Measurements from ENCODE around the gene PRR11. TPM values are rescaled to one million over a fixed set of nuclear protein-coding genes. Genes with fewer than 3 reads are reported as not detected.
A peak's percentile ranks its signal among the peaks of the same experiment; 100 is the strongest.

The PRR11 gene
- total RNA-seq, 2 experiments from 2014 or later, result 27.3 to 106 TPM

DNA sequence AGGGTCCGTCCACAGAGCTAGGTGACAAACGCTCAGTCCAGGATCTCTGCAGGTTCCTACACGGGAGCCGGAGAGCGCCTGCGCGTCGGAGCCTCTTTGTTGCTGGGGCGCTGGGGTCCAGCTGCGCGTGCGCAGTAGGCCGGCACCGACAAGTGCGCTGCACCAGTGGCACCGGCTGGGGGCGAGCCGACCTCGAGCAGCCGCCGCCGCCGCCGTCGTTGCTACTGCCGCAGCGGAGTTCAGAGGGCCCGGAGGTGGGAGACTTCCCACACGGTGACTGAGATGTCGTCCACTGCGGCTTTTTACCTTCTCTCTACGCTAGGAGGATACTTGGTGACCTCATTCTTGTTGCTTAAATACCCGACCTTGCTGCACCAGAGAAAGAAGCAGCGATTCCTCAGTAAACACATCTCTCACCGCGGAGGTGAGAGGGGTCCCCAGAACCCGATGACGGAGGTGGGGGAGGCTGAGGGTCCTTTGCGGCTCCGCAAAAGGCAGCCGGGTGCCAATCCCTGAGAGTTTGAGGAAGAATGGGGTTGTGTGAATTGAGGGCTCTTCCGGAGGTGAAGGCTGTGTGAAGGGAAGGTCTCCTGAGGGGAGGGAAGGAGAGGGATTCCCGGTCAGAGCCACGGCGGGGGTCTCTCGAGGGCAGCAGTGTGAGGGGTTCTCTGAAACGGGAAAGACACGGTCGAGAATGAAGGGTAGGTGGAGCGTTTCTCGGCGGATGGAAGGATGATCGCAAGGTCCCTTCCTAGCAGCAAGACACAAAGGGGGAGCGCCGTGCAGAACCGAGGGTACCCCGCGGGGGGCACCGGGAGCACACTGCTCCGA, 65.0 kb downstream of the PRR11 start, which contains the start of gene GDPD1:
TSS of gene GDPD1 (plus strand) at position 184 of the 831 bp plus-strand sequence. CDS start at position 283, 99 bp downstream.
- Histone ChIP-seq H4K20me1 (ENCODE audit: insufficient read depth, low read length) (no peaks in the 10 kb centered on the region), H3K9me2 (ENCODE audit: insufficient read depth, low read length) (no peaks in the 10 kb centered on the region), H3K4me1 (ENCODE audit: insufficient read depth, low read length, poor library complexity, severe bottlenecking) (peaks cover 15% of the 10 kb centered on the region), H3K79me2 (ENCODE audit: insufficient read depth, low read depth, low read length) (no peaks in the 10 kb centered on the region), H3K4me3 (ENCODE audit: low read depth, low read length, poor library complexity, severe bottlenecking) (peak within 1 kb of the TSS; percentile 80), H3K27ac (ENCODE audit: low read depth, low read length, poor library complexity, severe bottlenecking) (peak within 1 kb of the TSS; percentile 69), H3K9me3 (ENCODE audit: low read length) (no peaks in the 10 kb centered on the region), H2AFZ (ENCODE audit: low read length) (peak within 1 kb of the TSS; percentile 99), H3K4me2 (ENCODE audit: low read length) (peak within 1 kb of the TSS; percentile 83), H3K36me3 (ENCODE audit: insufficient read depth, low read length) (no peaks in the 10 kb centered on the region; the same call in 1 of the 2 replicates)
- intact Hi-C loops (cut with micrococcal nuclease; ENCODE audit: unreplicated experiment), result loop anchor here (1.0 to 2.0 kb wide), 2 partner anchors 91 to 220 kb away; no protein-coding TSS in a partner anchor
- peak; percentile 77 for TF ChIP-seq CTCF (conservative IDR thresholded peaks at IDR 0.05; ENCODE audit: low read length)
- TF ChIP-seq EZH2phosphoT487 (IDR thresholded peaks at IDR 0.05; ENCODE audit: borderline replicate concordance, low read depth, low read length), result no peak
- POLR2A ChIA-PET, result interaction anchor here (0.5 to 1.2 kb wide), 7 partner anchors 8 to 345 kb away, joined by 3 to 9 read pairs (median 3); partner anchors contain the start of genes DHX40 and SMG8
- BruUV-seq (replicated peaks), result no TSS peak
- DNase-seq (ENCODE audit: low spot score), result peak; percentile 97
- CTCF ChIA-PET (ENCODE audit: unreplicated experiment), result no interaction called here

DNA sequence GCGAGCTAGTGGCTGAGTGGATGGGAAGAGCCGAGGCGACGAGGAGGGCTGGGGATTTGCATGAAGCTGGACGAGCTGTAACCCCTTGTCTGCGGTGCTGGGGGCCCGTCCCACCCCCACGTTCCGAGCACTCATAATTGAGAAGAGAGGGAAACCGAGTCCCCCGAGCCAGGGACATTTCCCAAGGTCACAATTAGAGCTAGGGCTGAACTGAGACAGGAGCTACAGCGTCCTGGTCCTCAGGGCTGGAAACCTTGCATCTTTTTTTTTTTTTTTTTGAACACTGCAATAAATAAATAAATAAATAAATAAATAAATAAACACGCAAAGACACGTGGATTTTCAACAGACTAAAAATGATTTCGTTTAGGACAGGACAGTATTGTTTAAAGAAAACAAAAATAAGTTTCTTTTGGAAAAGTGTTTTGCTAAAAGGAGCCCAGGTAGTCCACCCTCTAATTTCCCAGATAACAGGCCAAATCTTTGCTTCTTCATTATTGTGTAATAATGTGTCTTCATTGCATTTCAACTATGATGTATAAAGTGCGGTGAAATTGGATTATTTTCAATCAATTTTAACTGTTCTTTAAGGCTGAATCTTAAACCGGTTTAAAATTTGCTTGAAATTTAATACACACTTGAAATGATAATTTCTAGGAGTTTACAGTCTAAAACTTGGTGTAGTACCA, 65.8 kb downstream of the PRR11 start:
- intact Hi-C loops (cut with micrococcal nuclease; ENCODE audit: unreplicated experiment), result loop anchor here (2.0 kb wide), 1 partner anchor 219 kb away; no protein-coding TSS in a partner anchor
- POLR2A ChIA-PET, result interaction anchor here (0.7 kb wide), 1 partner anchor 344 kb away, joined by 9 read pairs; the partner anchor contains the start of gene DHX40
- Histone ChIP-seq H3K9me3 (ENCODE audit: low read length) (no peaks in the 10 kb centered on the region), H3K9me2 (ENCODE audit: insufficient read depth, low read length) (no peaks in the 10 kb centered on the region), H3K4me2 (ENCODE audit: low read length) (peak overlapping the region; percentile 83), H3K36me3 (ENCODE audit: insufficient read depth, low read length) (no peaks in the 10 kb centered on the region), H4K20me1 (ENCODE audit: insufficient read depth, low read length) (no peaks in the 10 kb centered on the region), H2AFZ (ENCODE audit: low read length) (peak overlapping the region; percentile 99), H3K4me3 (ENCODE audit: low read depth, low read length, poor library complexity, severe bottlenecking) (peak overlapping the region; percentile 80), H3K79me2 (ENCODE audit: insufficient read depth, low read depth, low read length) (no peaks in the 10 kb centered on the region), H3K4me1 (ENCODE audit: insufficient read depth, low read length, poor library complexity, severe bottlenecking) (peaks cover 15% of the 10 kb centered on the region), H3K27ac (ENCODE audit: low read depth, low read length, poor library complexity, severe bottlenecking) (peak overlapping the region; percentile 69)
- DNase-seq (ENCODE audit: low spot score), result no peak
- no peak for TF ChIP-seq EZH2phosphoT487 (IDR thresholded peaks at IDR 0.05; ENCODE audit: borderline replicate concordance, low read depth, low read length)
- TF ChIP-seq CTCF (conservative IDR thresholded peaks at IDR 0.05; ENCODE audit: low read length), result no peak
- CTCF ChIA-PET (ENCODE audit: unreplicated experiment), result no interaction called here
- no TSS peak for BruUV-seq (replicated peaks)

Measured in OCI-LY7 (cell line).